ENCODE data around the gene FLNA. TPM values are rescaled to one million over a fixed set of nuclear protein-coding genes. Genes with fewer than 3 reads are reported as not detected.

Gene FLNA
- polyA plus RNA-seq, 2 of the 4 experiments (the other 2 are of a cell fraction), result 303 to 1,116 TPM

GRCh38 chrX:154369449-154370299 lies 4.8 kb downstream of the FLNA start (continued):
- TF ChIP-seq MYC (IDR thresholded peaks at IDR 0.05; ENCODE audit: borderline replicate concordance, low read length) (no peak), HOXB5 (CRISPR knock-in tag; IDR thresholded peaks at IDR 0.05) (no peak), SREBF2 (IDR thresholded peaks at IDR 0.05) (no peak), MAX (IDR thresholded peaks at IDR 0.05) (0 out of 2 replicates have a peak, but pooled peaks have one; percentile 22), NFE2L2 (conservative IDR thresholded peaks at IDR 0.05; ENCODE audit: low read length) (no peak), RARB (CRISPR knock-in tag; IDR thresholded peaks at IDR 0.05) (no peak), BCL3 (IDR thresholded peaks at IDR 0.05) (no peak), ZFP36 (IDR thresholded peaks at IDR 0.05; ENCODE audit: borderline replicate concordance, partially characterized antibody) (peak; percentile 77), ZNF302 (CRISPR knock-in tag; IDR thresholded peaks at IDR 0.05) (no peak), MAZ (IDR thresholded peaks at IDR 0.05; ENCODE audit: borderline replicate concordance, low read depth, low read length) (no peak), RFX5 (IDR thresholded peaks at IDR 0.05) (no peak), EHF (CRISPR knock-in tag; IDR thresholded peaks at IDR 0.05) (no peak), CHD2 (IDR thresholded peaks at IDR 0.05; ENCODE audit: low read length, partially characterized antibody) (no peak), E2F6 (IDR thresholded peaks at IDR 0.05; ENCODE audit: borderline replicate concordance, low read depth) (no peak), HEYL (CRISPR knock-in tag; IDR thresholded peaks at IDR 0.05) (no peak), REST (IDR thresholded peaks at IDR 0.05) (no peak), NPAS2 (CRISPR knock-in tag; IDR thresholded peaks at IDR 0.05; ENCODE audit: borderline replicate concordance) (no peak), JUNB (IDR thresholded peaks at IDR 0.05) (0 out of 2 replicates have a peak, but pooled peaks have one; percentile 32), FOSB (CRISPR knock-in tag; IDR thresholded peaks at IDR 0.05) (no peak), HES2 (IDR thresholded peaks at IDR 0.05) (no peak), SMC3 (IDR thresholded peaks at IDR 0.05) (no peak), EP300 (IDR thresholded peaks at IDR 0.05) (0 out of 5 replicates have a peak, but pooled peaks of 1 of the 2 experiments have one; percentile 47), PBX3 (IDR thresholded peaks at IDR 0.05) (no peak), RAD21 (conservative IDR thresholded peaks at IDR 0.05 in 1 of 2, IDR thresholded peaks at IDR 0.05 in 1 of 2) (no peak), POLR2A (IDR thresholded peaks at IDR 0.05; ENCODE audit: low read length) (no peak), JUN (IDR thresholded peaks at IDR 0.05) (peak in 1 of 2 experiments; percentile 42; a peak in 2 of 5 replicates), HMGXB4 (CRISPR knock-in tag; IDR thresholded peaks at IDR 0.05; ENCODE audit: borderline replicate concordance) (no peak), ELK1 (IDR thresholded peaks at IDR 0.05; ENCODE audit: low read depth, low read length) (no peak)

Measured in A549 (cell line).